Measurements from ENCODE around the gene MYO3B.
"Not testable (repeated sequence)": the region's sequence is repeated elsewhere in the genome, so short reads cannot be mapped to it uniquely, and the experiment has no call there.

Gene MYO3B

DNA sequence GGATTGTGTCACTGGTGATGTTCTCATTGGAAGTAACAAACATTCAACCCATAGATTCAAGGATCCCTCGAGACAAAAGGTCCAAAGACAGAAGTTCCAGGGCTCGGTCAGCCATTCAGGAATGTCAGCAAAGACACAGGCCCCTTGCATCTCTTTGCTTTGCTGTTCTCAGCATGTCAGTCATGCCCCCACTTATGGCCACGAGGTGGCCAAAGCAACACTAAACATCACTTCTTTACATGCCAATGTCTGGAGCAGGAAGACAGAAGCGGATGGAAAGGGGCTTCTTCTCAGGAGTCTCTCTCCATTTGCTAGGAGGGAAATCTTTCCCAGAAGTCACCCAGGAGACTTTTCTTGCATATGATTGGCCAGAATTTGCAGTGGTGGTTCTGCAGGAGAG lies 345.6 kb downstream of the MYO3B start:
- DNase-seq = no peak

GRCh38 chr2:170524828-170525565 lies 347.1 kb downstream of the MYO3B start:
- DNase-seq = no peak

DNA sequence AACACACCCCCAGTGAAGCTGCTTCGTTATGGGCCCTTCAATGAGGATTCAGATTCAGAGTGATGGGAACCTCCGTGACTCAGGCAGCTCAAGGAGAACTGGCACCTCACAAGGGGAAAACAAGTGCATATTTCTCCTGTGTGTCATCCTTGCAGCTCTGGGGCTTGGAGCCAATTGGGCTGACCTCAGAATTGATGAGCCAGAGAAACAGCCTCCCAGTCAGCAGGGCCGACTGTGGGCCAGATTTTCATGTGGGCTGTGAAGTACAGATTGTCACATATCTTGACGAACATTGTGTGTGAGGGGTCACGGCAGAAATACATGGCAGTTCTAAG lies 347.6 kb downstream of the MYO3B start:
- DNase-seq = no peak

- peak; percentile 90 for DNase-seq
Observed at GRCh38 chr2:170530284-170530745, 352.4 kb downstream of the MYO3B start.

DNA sequence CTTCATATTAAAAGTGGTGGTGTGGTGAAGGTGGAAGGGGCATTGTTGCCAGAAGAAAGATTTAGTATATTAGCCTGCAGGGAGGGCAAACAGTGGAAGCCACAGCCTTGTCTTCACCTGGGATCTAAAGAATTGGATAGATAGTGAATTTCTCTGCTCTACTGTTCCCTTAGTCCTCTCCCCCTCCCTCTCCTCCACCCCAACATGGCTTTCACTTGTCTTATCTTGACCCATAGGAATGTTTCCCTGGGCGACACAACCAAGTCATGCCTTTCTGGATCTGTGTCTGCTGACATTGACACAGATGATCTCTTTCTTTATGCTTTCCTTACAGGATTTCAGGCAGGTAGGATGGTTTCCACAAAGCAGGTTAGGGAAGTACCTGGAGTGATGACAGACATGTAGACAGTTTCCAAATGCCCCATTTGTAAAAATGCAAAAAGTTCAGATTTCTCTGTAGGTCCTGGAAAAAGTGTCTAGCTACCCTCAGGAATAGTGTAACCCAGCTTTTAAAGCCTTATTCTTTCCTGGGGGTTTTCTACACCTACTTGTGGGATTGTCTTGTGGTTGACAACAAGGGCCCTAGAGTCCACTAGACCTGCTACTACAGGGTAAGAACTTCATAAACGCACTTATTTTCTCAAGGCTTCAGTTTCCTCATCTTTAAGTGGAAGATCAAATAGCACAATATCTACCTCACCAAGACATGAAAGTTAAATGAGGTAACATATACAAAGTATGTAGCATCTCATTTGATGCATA lies 353.0 kb downstream of the MYO3B start:
- DNase-seq = no peak

- no peak for DNase-seq
Observed at GRCh38 chr2:170531876-170532275, 353.9 kb downstream of the MYO3B start.

GRCh38 chr2:170533156-170533555 lies 355.2 kb downstream of the MYO3B start:
- DNase-seq = no peak

GRCh38 chr2:170535552-170535951 lies 357.6 kb downstream of the MYO3B start:
- no peak for DNase-seq

GRCh38 chr2:170544817-170545216 lies 366.9 kb downstream of the MYO3B start:
- DNase-seq = no peak

- no peak for DNase-seq
Observed at GRCh38 chr2:170548304-170548703, 370.4 kb downstream of the MYO3B start.

DNA sequence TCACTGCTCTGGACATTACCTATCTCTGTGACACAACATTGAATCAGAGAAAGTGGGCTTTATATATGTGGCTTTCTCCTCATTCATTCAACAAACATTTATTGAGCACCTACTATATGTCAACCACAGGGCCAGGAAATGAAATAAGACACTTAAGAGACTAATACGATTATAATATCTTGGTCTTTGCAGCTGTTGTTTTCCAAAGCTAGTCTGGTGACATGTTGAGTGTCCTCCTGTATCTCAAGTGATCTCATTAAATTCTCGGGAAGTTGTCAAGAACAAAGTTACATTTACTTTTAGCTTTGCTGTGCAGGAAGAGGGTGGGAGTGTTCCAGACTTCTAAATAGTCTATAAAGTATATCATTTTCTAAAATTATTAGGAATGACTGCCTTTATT lies 372.6 kb downstream of the MYO3B start:
- DNase-seq = no peak

DNA sequence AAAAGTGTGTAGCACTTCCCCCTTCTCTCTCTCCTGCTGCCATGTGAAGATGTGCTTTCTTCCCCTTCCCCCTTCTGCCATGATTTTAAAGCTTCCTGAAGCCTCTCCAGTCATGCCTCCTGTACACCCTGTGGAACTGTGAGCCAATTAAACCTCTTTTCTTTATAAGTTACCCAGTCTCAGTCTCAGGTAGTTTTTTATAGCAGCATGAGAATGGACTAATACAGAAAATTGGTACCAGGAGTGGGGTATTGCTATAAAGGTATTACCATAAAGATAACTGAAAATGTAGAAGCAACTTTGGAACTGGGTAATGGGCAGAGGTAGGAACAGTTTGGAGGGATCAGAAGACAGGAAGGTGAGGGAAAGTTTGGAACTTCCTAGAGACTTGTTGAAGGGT lies 374.0 kb downstream of the MYO3B start:
- DNase-seq = not testable (repeated sequence)

GRCh38 chr2:170553748-170554147 lies 375.8 kb downstream of the MYO3B start:
- DNase-seq = no peak

DNA sequence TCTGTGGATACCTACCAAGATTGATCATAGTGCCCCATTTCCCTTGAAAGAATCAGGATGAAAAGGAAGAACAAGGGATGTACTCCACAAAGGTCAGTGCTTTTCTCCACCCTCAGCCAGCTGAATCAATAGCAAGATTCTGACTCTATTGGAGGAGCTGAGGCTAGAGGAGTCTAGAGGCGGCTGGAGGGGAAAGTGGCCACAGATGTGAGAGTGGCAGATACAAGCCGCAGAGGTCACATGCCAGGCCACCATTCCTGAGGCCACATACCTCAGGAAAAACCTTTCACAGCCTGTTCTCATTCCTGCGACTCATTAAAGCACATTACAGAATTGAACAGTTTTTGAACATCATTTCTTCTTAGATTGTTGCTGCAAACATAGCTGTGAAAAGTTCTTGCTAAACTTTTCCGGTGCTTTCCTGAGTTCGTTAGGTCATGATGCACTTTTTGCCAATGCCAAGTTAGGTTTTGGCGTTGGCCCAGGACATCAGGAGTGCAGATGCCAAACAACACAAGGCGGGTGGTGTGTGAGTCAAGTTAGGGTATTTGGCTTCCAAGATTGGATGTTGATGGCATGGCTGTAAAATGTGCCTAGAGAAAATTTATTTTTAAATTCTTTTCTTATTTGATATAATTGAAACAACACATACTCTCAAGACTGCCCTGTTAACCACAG lies 376.5 kb downstream of the MYO3B start:
- DNase-seq = no peak

DNA sequence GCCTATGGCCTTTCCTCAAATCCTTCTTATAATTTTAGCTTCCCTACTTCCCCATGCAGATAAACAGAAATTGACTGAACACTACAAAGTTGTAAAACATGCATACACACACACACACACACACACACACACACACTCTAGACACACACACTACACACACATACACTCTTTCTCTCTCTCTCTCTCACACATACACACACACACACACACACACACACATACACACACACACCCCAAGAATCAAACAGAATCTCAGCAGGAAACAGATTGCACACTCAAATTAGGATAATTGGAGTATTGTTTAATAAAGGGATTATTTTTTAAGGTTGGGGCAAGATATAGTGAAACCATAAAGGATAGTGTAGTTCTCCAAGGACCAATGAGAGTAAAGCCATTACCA lies 385.0 kb downstream of the MYO3B start:
- DNase-seq = no peak

- no peak for DNase-seq
Observed at GRCh38 chr2:170563401-170563800, 385.5 kb downstream of the MYO3B start.

- no peak for DNase-seq
Observed at GRCh38 chr2:170566138-170566537, 388.2 kb downstream of the MYO3B start.

- DNase-seq = no peak
Observed at GRCh38 chr2:170567429-170567828, 389.5 kb downstream of the MYO3B start.

GRCh38 chr2:170568511-170568910 lies 390.6 kb downstream of the MYO3B start:
- no peak for DNase-seq

DNA sequence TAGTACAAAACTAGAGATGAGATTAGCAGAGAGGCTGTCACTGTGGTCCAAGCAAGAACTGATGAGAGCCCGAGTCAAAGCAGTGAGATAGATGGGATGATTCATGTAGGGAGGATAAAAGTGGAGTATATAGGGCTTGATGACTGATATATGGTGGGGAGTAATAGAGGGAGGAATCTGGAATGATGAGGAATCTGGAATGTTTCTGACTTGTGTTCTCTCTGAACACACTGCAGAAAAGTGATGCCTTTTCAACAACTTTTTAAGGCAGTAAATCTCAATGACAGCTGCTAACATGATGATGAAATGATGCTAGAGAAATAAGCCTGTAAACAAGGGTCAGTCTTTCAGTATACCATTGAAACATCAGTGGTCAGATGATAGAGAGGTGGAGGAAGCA lies 393.7 kb downstream of the MYO3B start:
- no peak for DNase-seq

DNA sequence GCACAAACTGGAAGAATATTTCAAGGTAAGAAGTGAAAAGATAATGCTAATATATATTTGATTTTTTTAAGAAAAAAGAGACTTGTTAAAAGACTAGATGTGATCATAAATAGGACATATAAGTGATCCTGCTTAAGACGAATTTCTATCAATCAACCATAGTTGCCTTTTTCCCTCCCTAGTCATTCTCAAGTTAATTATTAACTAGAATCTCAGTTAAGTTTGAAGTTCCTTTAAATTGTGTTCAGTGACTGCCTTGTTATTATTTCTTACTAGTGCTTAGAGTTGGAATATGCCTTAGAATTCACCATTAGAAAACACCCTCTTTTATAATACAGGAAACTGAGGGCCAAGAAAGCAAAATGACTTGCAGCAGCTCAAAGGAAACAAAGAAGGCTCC lies 395.7 kb downstream of the MYO3B start:
- no peak for DNase-seq

- DNase-seq = no peak
Observed at GRCh38 chr2:170576296-170576695, 398.3 kb downstream of the MYO3B start.

- no peak for DNase-seq
Observed at GRCh38 chr2:170577356-170577755, 399.4 kb downstream of the MYO3B start.

- DNase-seq = no peak
Observed at GRCh38 chr2:170578606-170579005, 400.7 kb downstream of the MYO3B start.

Data from NCI-H1436 treated with DMSO at 0.1 percent for 48 hours (cell line).